ENCODE measurements around the gene SNX9.
A peak's percentile ranks its signal among the peaks of the same experiment; 100 is the strongest.

SNX9 gene

GRCh38 chr6:157859775-157860504 is 36.9 kb downstream of the SNX9 start:
- DNase-seq (ENCODE audit: low read depth): no peak

- no peak for DNase-seq (ENCODE audit: low read depth)
These were observed 37.5 kb downstream of the SNX9 start for GRCh38 chr6:157860505-157860991.

- DNase-seq (ENCODE audit: low read depth): no peak
These were observed 38.1 kb downstream of the SNX9 start for GRCh38 chr6:157861184-157861583.

DNA sequence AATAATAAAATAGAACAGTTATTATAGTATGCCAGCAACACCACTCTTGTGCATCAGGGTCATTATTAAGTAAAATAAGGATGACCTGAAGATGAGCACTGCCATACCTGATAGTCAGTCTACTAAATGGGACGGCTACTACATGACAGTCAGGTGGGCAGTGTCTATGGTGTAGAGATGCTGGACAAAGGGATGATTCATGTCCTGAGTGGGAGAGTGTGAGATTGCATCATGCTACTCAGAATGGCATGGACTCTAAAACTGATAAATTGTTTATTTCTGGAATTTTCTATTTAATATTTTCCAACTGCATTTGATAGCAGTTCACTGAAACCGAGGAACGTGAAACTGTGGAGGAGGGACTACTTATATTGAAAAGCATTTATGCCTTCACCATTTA is 38.8 kb downstream of the SNX9 start:
- DNase-seq (ENCODE audit: low read depth): no peak

- DNase-seq (ENCODE audit: low read depth): no peak
These were observed 39.7 kb downstream of the SNX9 start for GRCh38 chr6:157862706-157863105.

GRCh38 chr6:157864185-157864761 is 41.2 kb downstream of the SNX9 start:
- DNase-seq (ENCODE audit: low read depth): no peak

- no peak for DNase-seq (ENCODE audit: low read depth)
These were observed 42.2 kb downstream of the SNX9 start for GRCh38 chr6:157865249-157865648.

GRCh38 chr6:157867155-157867559 is 44.1 kb downstream of the SNX9 start:
- DNase-seq (ENCODE audit: low read depth): no peak

DNA sequence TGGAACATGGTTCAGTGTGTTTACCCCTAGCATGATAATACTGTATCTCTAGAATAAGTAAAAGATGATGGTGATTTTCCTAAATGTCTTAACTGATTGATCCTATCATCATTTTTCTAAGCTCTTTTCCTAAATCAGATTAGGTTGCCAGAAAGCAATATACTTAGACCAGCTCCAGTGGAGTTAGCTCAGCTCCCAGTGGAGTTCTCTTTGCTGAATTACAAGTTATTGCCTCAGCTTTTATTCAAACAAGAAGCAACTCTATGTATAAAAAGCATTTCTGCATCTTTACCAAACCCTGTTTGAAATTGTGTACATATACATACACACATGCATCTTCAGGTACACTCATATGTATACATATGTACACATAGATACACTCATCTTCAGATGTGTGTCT is 44.9 kb downstream of the SNX9 start:
- no peak for DNase-seq (ENCODE audit: low read depth)

- DNase-seq (ENCODE audit: low read depth): no peak
These were observed 45.8 kb downstream of the SNX9 start for GRCh38 chr6:157868835-157869234.

DNA sequence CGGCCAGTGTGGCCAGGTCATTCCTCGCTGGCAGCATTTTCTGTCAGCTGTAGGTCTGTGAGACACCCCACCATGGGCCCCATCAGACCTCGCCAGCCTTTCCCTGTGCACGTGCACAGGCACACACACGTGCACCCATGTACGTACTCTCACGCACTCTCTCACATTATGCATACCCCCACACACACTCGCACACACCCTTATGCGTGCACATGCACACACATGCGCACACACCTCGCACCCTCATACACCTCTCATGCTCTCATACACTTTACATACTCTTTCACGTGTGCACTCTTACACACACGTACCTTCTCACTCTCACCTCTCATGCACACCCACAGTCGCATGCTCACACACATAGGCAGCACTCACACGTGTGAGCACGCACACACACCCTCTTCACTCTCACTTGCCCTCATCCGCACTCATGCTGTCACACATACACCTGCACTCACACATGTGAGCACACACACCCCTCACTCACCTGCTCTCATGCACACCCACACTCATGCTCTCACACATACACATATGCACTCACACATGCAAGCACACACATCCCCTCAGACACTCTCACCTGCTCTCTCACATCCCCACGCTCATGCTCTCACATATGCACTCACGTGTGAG is 46.7 kb downstream of the SNX9 start:
- no peak for DNase-seq (ENCODE audit: low read depth)

GRCh38 chr6:157873735-157874344 is 50.8 kb downstream of the SNX9 start:
- peak; percentile 67 for DNase-seq (ENCODE audit: low read depth)

- no peak for DNase-seq (ENCODE audit: low read depth)
These were observed 54.1 kb downstream of the SNX9 start for GRCh38 chr6:157877149-157877548.

DNA sequence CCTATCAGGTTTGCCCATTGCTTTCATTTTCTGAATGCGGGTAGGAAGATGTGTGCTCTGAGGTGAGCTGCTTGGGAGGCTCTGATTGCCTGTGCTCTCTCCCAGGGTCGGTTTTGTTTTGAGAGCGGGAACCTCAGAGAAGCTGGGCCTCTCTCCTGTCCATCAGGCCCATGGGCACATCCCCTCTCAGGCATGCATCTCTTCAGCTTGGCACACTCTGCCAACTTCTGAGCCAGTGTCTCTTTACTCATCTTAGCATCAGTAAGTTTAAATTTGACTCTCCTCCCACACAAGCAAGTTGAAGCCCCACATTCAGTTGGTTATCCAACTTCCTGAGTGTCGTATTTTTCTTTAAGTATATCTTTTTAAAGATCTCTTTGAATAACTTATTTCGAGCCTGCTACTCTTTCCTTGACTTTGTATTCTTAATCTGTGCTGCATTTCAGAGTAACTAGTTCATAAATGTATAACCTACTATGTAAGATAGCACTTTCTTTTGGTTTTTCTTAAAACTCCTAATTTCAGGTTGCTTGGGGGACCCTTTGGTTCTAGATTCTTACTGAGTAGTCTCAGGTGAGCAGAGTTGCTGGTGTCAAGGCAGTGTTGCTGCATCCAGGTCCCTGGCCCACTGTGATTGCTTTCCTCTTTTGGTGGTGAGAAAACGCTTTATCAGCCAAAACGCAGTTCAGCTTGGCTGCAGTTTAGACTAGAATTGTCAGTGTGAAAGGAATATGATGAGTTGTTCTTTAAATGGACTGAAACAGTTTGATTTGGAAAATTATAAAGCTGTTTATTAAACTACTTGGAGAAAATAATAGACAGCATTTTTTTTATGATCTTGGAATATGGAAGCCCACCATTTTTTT is 54.8 kb downstream of the SNX9 start:
- no peak for DNase-seq (ENCODE audit: low read depth)

DNA sequence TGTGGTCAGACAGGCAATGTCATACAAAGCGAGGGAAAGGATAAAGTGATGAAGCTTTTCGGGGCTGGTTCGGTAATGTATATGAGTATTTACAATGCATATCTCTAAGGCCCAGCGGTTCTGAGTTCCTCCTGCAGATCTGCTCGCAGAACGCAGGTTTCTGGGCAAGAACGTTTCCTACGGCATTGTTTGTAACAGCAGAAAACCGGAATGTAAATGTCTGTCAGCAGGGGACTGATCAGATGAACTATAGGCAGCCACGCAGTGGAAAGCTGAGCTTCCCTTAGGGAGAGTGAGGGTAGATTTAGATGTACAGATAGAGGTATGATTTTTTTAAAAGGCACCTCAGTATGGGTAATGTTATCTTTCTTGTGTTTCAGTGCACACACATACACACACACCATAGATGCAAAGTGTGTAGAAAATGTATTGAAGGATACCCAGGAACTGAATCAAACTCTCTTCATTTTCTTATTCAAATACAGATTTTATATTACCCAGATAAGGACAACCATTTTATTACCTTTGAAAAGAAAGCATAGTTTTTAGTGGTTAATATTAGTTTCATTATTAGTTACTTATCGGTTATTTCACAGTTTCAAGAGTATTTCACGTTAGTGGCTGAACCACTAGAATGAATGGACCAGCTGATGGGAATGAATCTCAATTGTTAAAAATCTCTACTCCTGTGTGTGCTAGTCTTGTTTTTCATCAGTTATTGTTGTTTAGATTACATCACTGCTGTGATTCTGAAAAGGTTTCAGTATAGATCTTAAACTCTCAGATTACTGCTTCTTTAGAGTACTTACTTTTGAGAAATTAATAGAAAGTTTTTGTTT is 56.2 kb downstream of the SNX9 start:
- DNase-seq (ENCODE audit: low read depth): no peak

DNA sequence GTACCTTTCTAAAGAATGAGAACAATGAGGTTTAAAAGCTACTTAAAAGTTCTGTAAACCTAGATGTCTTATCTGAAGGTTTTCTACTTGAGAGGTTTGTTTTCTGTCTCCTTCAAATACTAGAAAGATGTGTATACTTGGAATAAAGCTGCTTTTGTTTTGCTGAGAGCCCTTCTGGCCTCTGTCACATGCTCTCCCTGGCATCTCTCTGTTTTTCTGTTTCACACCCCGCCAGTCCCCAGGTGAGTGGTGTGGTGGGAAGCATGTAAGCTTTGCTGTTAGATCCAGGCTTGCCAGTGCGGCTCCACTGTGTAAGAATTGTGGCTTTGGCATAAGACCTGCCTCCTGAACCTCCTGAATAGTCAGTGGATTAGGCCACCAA is 56.8 kb downstream of the SNX9 start:
- DNase-seq (ENCODE audit: low read depth): no peak

GRCh38 chr6:157880534-157880933 is 57.5 kb downstream of the SNX9 start:
- no peak for DNase-seq (ENCODE audit: low read depth)

DNA sequence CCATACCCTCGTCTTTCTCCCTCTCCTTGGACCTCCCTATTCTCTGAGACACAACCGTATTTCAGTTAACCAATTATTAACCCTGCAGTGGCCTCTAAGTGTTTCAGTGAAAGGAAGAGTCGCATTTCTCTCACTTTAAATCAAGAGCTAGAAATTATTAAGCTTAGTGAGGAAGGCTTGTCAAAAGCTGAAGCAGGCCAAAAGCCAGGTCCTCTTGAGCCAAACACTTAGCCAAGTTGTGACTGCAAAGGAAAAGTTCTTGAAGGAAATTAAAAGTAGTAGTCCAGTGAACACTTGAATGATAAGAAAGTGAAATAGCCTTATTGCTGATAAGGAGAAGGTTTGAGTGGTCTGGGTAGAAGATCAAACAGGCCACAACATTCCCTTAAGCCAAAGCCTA is 58.3 kb downstream of the SNX9 start:
- DNase-seq (ENCODE audit: low read depth): no peak

DNA sequence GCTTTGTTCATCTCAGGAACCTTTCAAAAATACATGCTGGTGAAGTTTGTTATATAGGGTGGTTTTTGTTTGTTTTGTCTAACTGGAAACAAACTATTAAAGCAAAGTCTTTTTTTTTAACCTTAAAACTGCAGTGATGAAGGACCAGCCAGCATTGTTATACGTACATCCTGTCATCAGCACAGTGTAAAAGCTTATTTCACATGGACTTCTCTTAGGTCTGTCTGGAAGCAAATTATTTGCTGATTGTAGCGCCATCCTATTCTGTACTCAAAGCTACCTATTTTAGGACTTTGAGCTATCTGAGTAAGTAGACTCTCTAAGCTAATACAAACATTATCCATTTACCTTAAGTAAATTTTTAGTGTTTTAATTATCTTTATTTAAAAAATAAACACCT is 61.7 kb downstream of the SNX9 start:
- DNase-seq (ENCODE audit: low read depth): no peak

GRCh38 chr6:157885211-157885788 is 62.3 kb downstream of the SNX9 start:
- DNase-seq (ENCODE audit: low read depth): no peak

GRCh38 chr6:157885876-157886275 is 62.8 kb downstream of the SNX9 start:
- no peak for DNase-seq (ENCODE audit: low read depth)

Data from stimulated activated CD8-positive, alpha-beta memory T cell treated with anti-CD3 and anti-CD28 coated beads, Interleukin-15, amount 100 ng/mL, for 1 hour (primary cell).